ENCODE data around the gene UBL3. TPM values are rescaled to one million over a fixed set of nuclear protein-coding genes. Genes with fewer than 3 reads are reported as not detected.

UBL3 gene
- total and polyA plus RNA-seq, 2 of the 8 experiments (the other 6 are each of a cell fraction or from before 2014, with no cell fraction given): 5.3 to 16.1 TPM

- Histone ChIP-seq H4K20me1 (replicated peaks in 1 of 2; ENCODE audit: control insufficient read depth in 1 of 2, insufficient read depth in 2 of 2, low read length in 2 of 2) (peaks cover 0 to 4% of the 10 kb centered on the region in 2 experiments), H2AFZ (ENCODE audit: low read length) (no peak overlapping the region), H2BK5ac (ENCODE audit: low read depth, low read length) (no peak overlapping the region), H3K23me2 (ENCODE audit: low read depth, low read length) (no peaks in the 10 kb centered on the region), H2BK120ac (replicated peaks; ENCODE audit: low read depth, low read length) (no peak overlapping the region), H3K14ac (ENCODE audit: insufficient read length) (no peak overlapping the region), H3K56ac (replicated peaks; ENCODE audit: insufficient read length, low read depth, low read length) (no peak overlapping the region), H4K5ac (ENCODE audit: insufficient read length, low read depth, low read length) (no peak overlapping the region), H3K27me3 (replicated peaks in 1 of 4; ENCODE audit: control insufficient read depth in 3 of 4, extremely low read depth in 1 of 4, insufficient read depth in 3 of 4, low read length in 3 of 4) (no peaks in the 10 kb centered on the region), H3K9ac (replicated peaks in 1 of 4; ENCODE audit: extremely low read depth in 1 of 4, low read depth in 3 of 4, low read length in 3 of 4) (no peak overlapping the region), H3K4me1 (replicated peaks in 1 of 4; ENCODE audit: control insufficient read depth in 3 of 4, insufficient read depth in 4 of 4, low read length in 3 of 4) (no peaks in the 10 kb centered on the region), H2BK15ac (ENCODE audit: low read length) (no peak overlapping the region), H3K23ac (ENCODE audit: insufficient read length) (no peak overlapping the region), H2BK12ac (ENCODE audit: low read depth, low read length) (no peak overlapping the region), H3K18ac (ENCODE audit: extremely low read depth, low read length) (no peak overlapping the region), H2BK20ac (ENCODE audit: low read length) (no peak overlapping the region), H4K8ac (ENCODE audit: extremely low read depth, insufficient read depth, low read length) (no peak overlapping the region), H3K4me2 (ENCODE audit: insufficient read depth in 1 of 2, low read depth in 2 of 2, low read length in 2 of 2) (no peak overlapping the region), H3K79me2 (ENCODE audit: control insufficient read depth in 1 of 2, insufficient read depth in 2 of 2, low read length in 2 of 2) (peaks cover 0 to 65% of the 10 kb centered on the region in 2 experiments; a peak in 2 of 4 replicates), H3K4me3 (ENCODE audit: extremely low read depth in 1 of 4, insufficient read depth in 2 of 4, low read depth in 3 of 4, low read length in 4 of 4) (no peak overlapping the region), H3K9me3 (ENCODE audit: insufficient read depth in 2 of 2, low read depth in 1 of 2, low read length in 1 of 2) (no peaks in the 10 kb centered on the region), H3K36me3 (ENCODE audit: control insufficient read depth in 2 of 4, insufficient read depth in 4 of 4, low read length in 3 of 4) (no peaks in the 10 kb centered on the region), H3K4ac (replicated peaks; ENCODE audit: insufficient read length, low read depth, low read length) (no peak overlapping the region), H4K91ac (replicated peaks; ENCODE audit: insufficient read length, low read length) (no peak overlapping the region), H2AK5ac (ENCODE audit: low read depth, low read length) (no peak overlapping the region), H3K27ac (ENCODE audit: low read depth, low read length) (no peak overlapping the region), H3K79me1 (ENCODE audit: low read depth, low read length) (no peaks in the 10 kb centered on the region)
- 83% methylated on average over 2 of the region's 2 CpGs; no CpG with 5 or more reads in 1 of the 2 experiments for WGBS, 2 experiments (ENCODE audit: extremely low coverage in 1 of 2, insufficient coverage in 1 of 2, insufficient read length in 1 of 2, insufficient replicate concordance in 2 of 2, low coverage in 1 of 2, low lambda C conversion rate in 2 of 2, missing lambda C conversion rate in 1 of 2)
- DNase-seq (ENCODE audit: low read depth in 1 of 2, low spot score in 2 of 2) (no peak), FAIRE-seq (no peak)
- CTCF ChIA-PET (ENCODE audit: partially characterized antibody): no interaction called here
- POLR2A ChIA-PET (ENCODE audit: partially characterized antibody): no interaction called here
- TF ChIP-seq ASH2L (IDR thresholded peaks at IDR 0.05; ENCODE audit: low read length) (no peak), CHD1 (IDR thresholded peaks at IDR 0.05; ENCODE audit: low read depth, low read length) (no peak)
These were observed 40.2 kb downstream of the UBL3 start for GRCh38 chr13:29810145-29810742.
